ENCODE data around the gene ANKRD16.
"Not testable (repeated sequence)": the region's sequence is repeated elsewhere in the genome, so short reads cannot be mapped to it uniquely, and the experiment has no call there.

ANKRD16 gene

GRCh38 chr10:5858811-5859210 lies 30.9 kb downstream of the ANKRD16 start:
- no peak for TF ChIP-seq ISL1 (CRISPR knock-in tag; IDR thresholded peaks at IDR 0.05)
- no peak for ATAC-seq

- no peak for ATAC-seq
- TF ChIP-seq CSDC2 (CRISPR knock-in tag; IDR thresholded peaks at IDR 0.05): no peak
- TF ChIP-seq ZC3H10 (CRISPR knock-in tag; IDR thresholded peaks at IDR 0.05): no peak
These were observed 33.0 kb downstream of the ANKRD16 start for GRCh38 chr10:5856701-5857004.

- ATAC-seq: no peak
These were observed 33.6 kb downstream of the ANKRD16 start for GRCh38 chr10:5855979-5856700.

GRCh38 chr10:5854131-5854475 lies 35.6 kb downstream of the ANKRD16 start:
- no peak for ATAC-seq
- no peak for TF ChIP-seq PPARA (CRISPR knock-in tag; IDR thresholded peaks at IDR 0.05; ENCODE audit: borderline replicate concordance)
- TF ChIP-seq ZNF565 (CRISPR knock-in tag; conservative IDR thresholded peaks at IDR 0.05; ENCODE audit: low read depth): no peak
- TF ChIP-seq ZFP3 (CRISPR knock-in tag; IDR thresholded peaks at IDR 0.05): no peak
- no peak for TF ChIP-seq TCF4 (CRISPR knock-in tag; IDR thresholded peaks at IDR 0.05; ENCODE audit: borderline replicate concordance)
- no peak for TF ChIP-seq TOX (CRISPR knock-in tag; IDR thresholded peaks at IDR 0.05; ENCODE audit: borderline replicate concordance)
- no peak for TF ChIP-seq ZNF70 (CRISPR knock-in tag; IDR thresholded peaks at IDR 0.05)
- no peak for TF ChIP-seq BACH2 (CRISPR knock-in tag; IDR thresholded peaks at IDR 0.05; ENCODE audit: borderline replicate concordance)
- no peak for TF ChIP-seq ARNTL (CRISPR knock-in tag; IDR thresholded peaks at IDR 0.05; ENCODE audit: borderline replicate concordance, low read depth)
- no peak for TF ChIP-seq ISL1 (CRISPR knock-in tag; IDR thresholded peaks at IDR 0.05)
- no peak for TF ChIP-seq ZNF8 (CRISPR knock-in tag; IDR thresholded peaks at IDR 0.05)
- TF ChIP-seq ZC3H10 (CRISPR knock-in tag; IDR thresholded peaks at IDR 0.05): no peak
- no peak for TF ChIP-seq ESRRG (CRISPR knock-in tag; IDR thresholded peaks at IDR 0.05)
- TF ChIP-seq OSR1 (CRISPR knock-in tag; IDR thresholded peaks at IDR 0.05): no peak
- TF ChIP-seq RARB (CRISPR knock-in tag; IDR thresholded peaks at IDR 0.05): no peak
- no peak for TF ChIP-seq CSDC2 (CRISPR knock-in tag; IDR thresholded peaks at IDR 0.05)
- TF ChIP-seq PATZ1 (CRISPR knock-in tag; IDR thresholded peaks at IDR 0.05; ENCODE audit: borderline replicate concordance): no peak

More at GRCh38 chr10:5855979-5856700, 33.6 kb downstream of the ANKRD16 start:
- TF ChIP-seq TSHZ2 (CRISPR knock-in tag; IDR thresholded peaks at IDR 0.05): no peak
- no peak for TF ChIP-seq CSDC2 (CRISPR knock-in tag; IDR thresholded peaks at IDR 0.05)
- no peak for TF ChIP-seq TCF4 (CRISPR knock-in tag; IDR thresholded peaks at IDR 0.05; ENCODE audit: borderline replicate concordance)
- TF ChIP-seq ZNF8 (CRISPR knock-in tag; IDR thresholded peaks at IDR 0.05): no peak
- no peak for TF ChIP-seq ESRRG (CRISPR knock-in tag; IDR thresholded peaks at IDR 0.05)
- TF ChIP-seq PPARA (CRISPR knock-in tag; IDR thresholded peaks at IDR 0.05; ENCODE audit: borderline replicate concordance): no peak
- TF ChIP-seq RARB (CRISPR knock-in tag; IDR thresholded peaks at IDR 0.05): no peak
- TF ChIP-seq ZNF70 (CRISPR knock-in tag; IDR thresholded peaks at IDR 0.05): no peak
- TF ChIP-seq POU6F1 (CRISPR knock-in tag; IDR thresholded peaks at IDR 0.05; ENCODE audit: borderline replicate concordance, low read depth): no peak
- no peak for TF ChIP-seq PATZ1 (CRISPR knock-in tag; IDR thresholded peaks at IDR 0.05; ENCODE audit: borderline replicate concordance)

- not testable (repeated sequence) for ATAC-seq
These were observed 43.0 kb downstream of the ANKRD16 start for GRCh38 chr10:5846667-5847066.

Data from SK-N-SH treated with all-trans-retinoic acid at 6 μM for 48 hours (cell line).